ENCODE data around the gene LIPF.
"Not testable (repeated sequence)": the region's sequence is repeated elsewhere in the genome, so short reads cannot be mapped to it uniquely, and the experiment has no call there.

LIPF gene

GRCh38 chr10:88702848-88703597 lies 38.8 kb downstream of the LIPF start:
- no peaks in the 10 kb centered on the region for H3K9me3 Mint-ChIP-seq
- H3K27ac Mint-ChIP-seq: no peak overlapping the region
- intact Hi-C loops (cut with micrococcal nuclease): no loop called here
- no peak overlapping the region for H3K4me3 Mint-ChIP-seq
- peaks cover 5% of the 10 kb centered on the region for H3K4me1 Mint-ChIP-seq (ENCODE audit: low read depth)
- H3K36me3 Mint-ChIP-seq (ENCODE audit: low read depth): no peaks in the 10 kb centered on the region
- H3K27me3 Mint-ChIP-seq: peaks cover 23% of the 10 kb centered on the region

GRCh38 chr10:88705958-88706357 lies 41.7 kb downstream of the LIPF start, which contains the start of gene LIPK:
TSS of gene LIPK (plus strand) at chr10:88706249. CDS start at chr10:88724544, 18,295 bp downstream.
- Mint-ChIP-seq H3K27me3 (peaks cover 24% of the 10 kb centered on the region), H3K4me1 (ENCODE audit: low read depth) (peaks cover 5% of the 10 kb centered on the region), H3K27ac (no peak within 1 kb of the TSS), H3K4me3 (no peak within 1 kb of the TSS), H3K9me3 (no peaks in the 10 kb centered on the region), H3K36me3 (ENCODE audit: low read depth) (no peaks in the 10 kb centered on the region)
- intact Hi-C loops (cut with micrococcal nuclease): no loop called here

DNA sequence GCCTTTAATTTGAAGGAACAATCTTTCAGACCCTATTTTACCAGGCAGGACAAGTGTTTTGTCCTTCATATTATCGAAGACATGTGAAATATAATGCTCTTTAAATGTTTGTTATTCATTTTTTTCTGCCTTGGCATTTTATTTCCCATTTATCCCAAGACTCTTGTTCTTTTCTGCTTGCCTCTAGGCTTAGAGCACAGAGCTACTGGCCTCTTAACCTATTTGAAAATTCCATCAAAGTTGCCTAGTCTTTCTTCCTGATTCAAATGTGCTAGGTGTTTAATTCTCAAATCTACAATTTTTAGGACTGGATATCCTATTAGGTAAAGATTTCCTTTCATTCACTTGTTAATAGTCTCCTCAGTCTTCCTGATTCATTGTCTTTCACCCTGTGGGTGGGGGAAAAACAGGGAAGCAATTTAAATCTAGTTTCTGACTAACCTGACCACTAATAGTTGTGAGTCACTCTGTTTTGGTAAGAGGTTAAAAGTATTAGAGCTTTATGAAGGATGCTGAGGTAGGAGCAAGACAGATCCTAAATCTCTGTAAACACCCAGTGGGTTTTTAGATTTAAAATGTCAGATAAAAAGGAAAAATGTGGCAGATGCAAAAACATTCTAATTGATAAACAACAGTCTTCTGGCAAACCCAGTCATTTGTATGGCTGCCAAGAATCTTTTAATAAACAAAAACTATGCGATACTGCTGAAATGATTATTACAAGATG lies 43.4 kb downstream of the LIPF start:
- Mint-ChIP-seq H3K27me3 (peaks cover 24% of the 10 kb centered on the region), H3K4me1 (ENCODE audit: low read depth) (peaks cover 5% of the 10 kb centered on the region), H3K9me3 (no peaks in the 10 kb centered on the region), H3K4me3 (no peak overlapping the region), H3K27ac (no peak overlapping the region), H3K36me3 (ENCODE audit: low read depth) (no peaks in the 10 kb centered on the region)
- intact Hi-C loops (cut with micrococcal nuclease): no loop called here

DNA sequence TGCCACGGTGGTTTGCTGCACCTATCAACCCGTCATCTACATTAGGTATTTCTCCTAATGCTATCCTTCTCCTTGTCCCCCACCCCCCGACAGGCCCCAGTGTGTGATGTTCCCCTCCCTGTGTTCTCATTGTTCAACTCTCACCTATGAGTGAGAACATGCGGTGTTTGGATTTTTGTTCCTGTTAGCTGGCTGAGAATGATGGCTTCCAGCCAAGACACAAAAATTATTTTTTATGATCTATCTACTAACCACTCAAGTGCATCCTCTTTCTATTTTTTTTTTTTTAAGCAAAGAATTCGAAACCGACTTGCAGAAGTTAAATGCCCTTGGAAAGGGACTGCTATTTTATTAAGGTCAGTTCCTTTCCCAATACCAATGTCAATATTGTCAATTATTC lies 45.1 kb downstream of the LIPF start:
- H3K36me3 Mint-ChIP-seq (ENCODE audit: low read depth); H3K9me3 Mint-ChIP-seq; intact Hi-C loops (cut with micrococcal nuclease); H3K4me1 Mint-ChIP-seq (ENCODE audit: low read depth); H3K27ac Mint-ChIP-seq; H3K4me3 Mint-ChIP-seq: not testable (repeated sequence)
- peaks cover 24% of the 10 kb centered on the region for H3K27me3 Mint-ChIP-seq

- no peaks in the 10 kb centered on the region for H3K9me3 Mint-ChIP-seq
- no peak overlapping the region for H3K4me3 Mint-ChIP-seq
- intact Hi-C loops (cut with micrococcal nuclease): no loop called here
- H3K4me1 Mint-ChIP-seq (ENCODE audit: low read depth): no peaks in the 10 kb centered on the region
- peaks cover 8% of the 10 kb centered on the region for H3K27me3 Mint-ChIP-seq
- no peak overlapping the region for H3K27ac Mint-ChIP-seq
- H3K36me3 Mint-ChIP-seq (ENCODE audit: low read depth): no peaks in the 10 kb centered on the region
These were observed 51.3 kb downstream of the LIPF start for GRCh38 chr10:88715517-88715916.

GRCh38 chr10:88721392-88721791 lies 57.1 kb downstream of the LIPF start:
- intact Hi-C loops (cut with micrococcal nuclease): no loop called here
- H3K27ac Mint-ChIP-seq: no peak overlapping the region
- H3K36me3 Mint-ChIP-seq (ENCODE audit: low read depth): no peaks in the 10 kb centered on the region
- peaks cover 8% of the 10 kb centered on the region for H3K4me1 Mint-ChIP-seq (ENCODE audit: low read depth)
- peaks cover 9% of the 10 kb centered on the region for H3K27me3 Mint-ChIP-seq
- H3K4me3 Mint-ChIP-seq: no peak overlapping the region
- H3K9me3 Mint-ChIP-seq: no peaks in the 10 kb centered on the region

DNA sequence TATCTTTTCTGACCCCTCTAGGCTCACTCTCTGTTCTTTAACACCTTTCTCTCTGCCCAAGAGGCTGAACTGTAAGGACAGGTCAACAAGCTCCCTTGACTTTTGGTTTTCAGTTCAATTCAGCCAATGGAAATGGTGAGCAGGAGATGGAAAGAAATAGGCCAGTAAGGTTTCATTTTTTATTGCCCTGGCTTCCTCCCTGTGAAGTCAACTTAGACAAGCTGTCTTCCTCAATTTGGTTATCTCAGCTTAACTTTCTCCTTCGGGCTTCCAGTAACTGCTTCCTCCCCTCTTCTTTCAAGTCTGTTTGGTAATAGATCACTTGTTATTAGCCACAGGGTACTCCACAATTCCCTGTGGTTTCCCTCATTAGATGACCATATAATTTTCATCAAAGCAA lies 61.6 kb downstream of the LIPF start:
- Mint-ChIP-seq H3K27ac (no peak overlapping the region), H3K27me3 (peaks cover 10% of the 10 kb centered on the region)
- intact Hi-C loops (cut with micrococcal nuclease): no loop called here

DNA sequence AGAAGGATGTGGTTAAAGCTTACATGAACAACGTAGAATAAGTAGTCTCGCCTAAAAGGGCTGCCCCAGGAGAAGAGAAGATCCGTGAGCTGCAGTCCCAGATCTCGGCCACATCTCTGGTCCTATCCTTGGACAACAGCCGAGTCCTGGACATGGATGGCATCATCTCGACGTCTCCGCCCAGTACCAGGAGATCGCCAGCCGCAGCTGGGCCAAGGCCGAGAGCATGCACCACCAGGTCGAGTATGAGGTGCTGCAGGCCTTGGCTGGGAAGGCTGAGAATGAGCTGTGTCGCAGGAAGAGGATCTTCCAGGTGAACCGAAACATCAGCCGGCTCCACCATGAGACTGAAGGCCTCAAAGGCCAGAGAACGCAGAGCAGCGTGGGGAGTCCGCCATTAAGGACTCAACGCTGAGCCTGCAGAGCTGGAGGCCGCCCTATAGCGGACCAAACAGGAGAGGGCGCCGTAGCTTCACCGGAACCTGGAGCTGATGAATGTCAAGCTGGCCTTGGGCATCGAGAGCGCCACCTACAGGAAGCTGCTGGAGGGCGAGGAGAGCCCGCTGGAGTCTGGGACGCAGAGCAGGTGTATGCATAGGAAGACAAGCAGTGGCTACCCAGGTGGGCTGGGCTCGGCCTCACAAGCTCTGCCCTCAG lies 64.0 kb downstream of the LIPF start:
- peaks cover 7% of the 10 kb centered on the region for H3K27me3 Mint-ChIP-seq

More for the DNA sequence above, 61.6 kb downstream of the LIPF start:
- H3K4me1 Mint-ChIP-seq (ENCODE audit: low read depth): peaks cover 8% of the 10 kb centered on the region
- no peaks in the 10 kb centered on the region for H3K36me3 Mint-ChIP-seq (ENCODE audit: low read depth)
- no peak overlapping the region for H3K4me3 Mint-ChIP-seq
- no peaks in the 10 kb centered on the region for H3K9me3 Mint-ChIP-seq

More for the DNA sequence above, 64.0 kb downstream of the LIPF start:
- no peaks in the 10 kb centered on the region for H3K9me3 Mint-ChIP-seq
- H3K36me3 Mint-ChIP-seq (ENCODE audit: low read depth): no peaks in the 10 kb centered on the region
- H3K4me1 Mint-ChIP-seq (ENCODE audit: low read depth): peaks cover 14% of the 10 kb centered on the region
- intact Hi-C loops (cut with micrococcal nuclease): no loop called here
- no peak overlapping the region for H3K27ac Mint-ChIP-seq
- no peak overlapping the region for H3K4me3 Mint-ChIP-seq
